HG02642 (cell line): ENCODE measurements around the gene RBL2.
A peak's percentile ranks its signal among the peaks of the same experiment; 100 is the strongest.
"Not testable (repeated sequence)": the region's sequence is repeated elsewhere in the genome, so short reads cannot be mapped to it uniquely, and the experiment has no call there.

Experiments used
- ATAC-seq: cut with Tn5 transposase; IDR thresholded peaks from one replicate; pipeline ENCODE4 v1.9.1; 2021; ENCODE audit warnings: mild to moderate bottlenecking; ENCODE audit not compliant: unreplicated experiment, poor library complexity

Gene RBL2

DNA sequence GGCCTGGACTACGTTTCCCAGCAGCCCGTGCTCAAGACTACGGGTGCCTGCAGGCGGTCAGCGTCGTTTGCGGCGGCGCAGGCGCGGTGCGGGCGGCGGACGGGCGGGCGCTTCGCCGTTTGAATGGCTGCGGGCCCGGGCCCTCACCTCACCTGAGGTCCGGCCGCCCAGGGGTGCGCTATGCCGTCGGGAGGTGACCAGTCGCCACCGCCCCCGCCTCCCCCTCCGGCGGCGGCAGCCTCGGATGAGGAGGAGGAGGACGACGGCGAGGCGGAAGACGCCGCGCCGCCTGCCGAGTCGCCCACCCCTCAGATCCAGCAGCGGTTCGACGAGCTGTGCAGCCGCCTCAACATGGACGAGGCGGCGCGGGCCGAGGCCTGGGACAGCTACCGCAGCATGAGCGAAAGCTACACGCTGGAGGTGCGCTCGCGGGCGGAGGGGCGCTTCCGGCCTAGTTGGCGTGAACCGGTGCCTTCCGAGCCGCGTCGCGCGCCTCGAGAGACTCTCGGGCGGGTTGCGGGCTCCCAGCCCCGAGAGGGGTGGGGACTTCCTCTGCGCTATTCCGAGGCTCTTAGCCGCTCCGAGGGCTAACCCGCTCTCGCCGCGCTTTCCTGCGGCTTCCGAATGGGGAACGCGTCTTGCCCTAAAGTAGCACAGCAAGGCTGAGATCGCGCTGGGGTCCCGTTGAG, at the start of gene RBL2:
TSS of gene RBL2 (plus strand) at position 95 of the 689 bp plus-strand sequence. CDS start at position 181, 86 bp downstream.
- peak; percentile 81 for ATAC-seq

GRCh38 chr16:53384610-53385009, 49.7 kb upstream of the RBL2 start:
- not testable (repeated sequence) for ATAC-seq

DNA sequence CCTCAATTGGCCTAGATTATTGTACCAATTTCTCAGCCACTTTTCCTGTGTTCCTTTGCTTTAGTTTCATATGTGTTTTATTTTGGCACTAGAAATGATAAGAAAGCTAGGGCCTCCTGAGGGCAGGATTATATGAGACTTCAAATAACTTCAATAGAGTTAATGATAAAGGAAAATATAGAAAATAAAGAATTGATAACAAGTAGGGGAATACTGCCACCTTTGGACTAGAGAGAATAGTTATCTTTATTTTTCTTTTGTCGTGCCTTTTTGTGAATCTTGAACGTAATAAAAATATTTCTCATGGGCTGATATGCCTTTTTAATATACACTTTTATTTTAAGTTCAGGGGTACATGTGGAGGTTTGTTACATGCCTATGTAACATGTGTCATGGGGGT, 29.3 kb upstream of the RBL2 start:
- ATAC-seq: no peak

DNA sequence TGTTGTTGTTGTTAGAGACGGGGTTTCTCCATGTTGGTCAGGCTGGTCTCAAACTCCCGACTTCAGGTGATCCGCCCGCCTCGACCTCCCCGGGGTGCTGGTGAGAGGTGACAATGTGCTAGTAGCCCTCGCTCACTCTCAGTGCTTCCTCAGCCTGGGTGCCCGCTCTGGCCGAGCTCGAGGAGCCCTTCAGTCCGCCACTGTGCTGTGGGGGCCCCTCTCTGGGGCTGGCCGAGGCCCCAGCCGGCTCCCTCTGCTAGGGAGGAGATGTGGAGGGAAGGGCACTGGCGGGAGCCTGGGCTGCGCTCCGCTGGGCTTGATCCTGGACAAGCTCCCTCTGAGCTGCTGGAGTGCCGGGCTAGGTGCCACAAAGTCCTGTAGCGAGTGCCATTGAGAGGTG, 21.7 kb upstream of the RBL2 start:
- ATAC-seq: no peak

DNA sequence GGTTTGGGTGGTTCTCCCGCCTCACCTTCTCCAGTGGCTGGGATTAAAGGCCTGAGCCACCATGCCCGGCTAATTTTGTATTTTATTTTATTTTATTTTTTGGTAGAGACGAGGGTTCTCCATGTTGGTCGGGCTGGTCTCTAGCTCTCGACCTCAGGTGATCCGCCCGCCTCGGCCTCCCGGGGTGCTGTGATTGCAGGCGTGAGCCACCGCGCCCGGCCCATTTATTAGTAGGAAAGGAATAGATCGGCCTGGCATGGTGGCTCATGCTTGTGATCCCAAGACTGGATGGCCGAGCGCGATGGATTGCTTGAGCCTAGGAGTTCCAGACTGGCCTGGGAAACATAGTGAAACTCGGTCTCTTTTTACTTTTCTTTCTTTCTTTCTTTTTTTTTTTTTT, 20.4 kb upstream of the RBL2 start:
- ATAC-seq: no peak

DNA sequence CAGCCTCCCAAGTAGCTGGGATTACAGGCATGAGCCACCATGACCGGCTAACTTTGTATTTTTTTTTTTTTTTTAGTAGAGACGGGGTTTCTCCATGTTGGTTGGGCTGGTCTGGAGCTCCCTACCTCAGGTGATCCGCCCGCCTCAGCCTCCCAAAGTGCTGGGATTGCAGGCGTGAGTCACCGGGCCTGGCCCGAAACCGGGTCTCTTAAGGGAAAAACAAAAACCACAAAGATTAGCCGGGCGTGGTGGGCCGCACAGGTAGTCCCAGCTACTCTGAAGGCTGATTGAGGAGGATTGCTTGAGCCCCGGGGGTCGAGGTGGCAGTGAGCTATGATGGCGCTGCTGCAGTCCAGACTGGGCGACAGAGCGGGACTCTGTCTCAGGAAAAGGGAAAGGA, 19.9 kb upstream of the RBL2 start:
- no peak for ATAC-seq

DNA sequence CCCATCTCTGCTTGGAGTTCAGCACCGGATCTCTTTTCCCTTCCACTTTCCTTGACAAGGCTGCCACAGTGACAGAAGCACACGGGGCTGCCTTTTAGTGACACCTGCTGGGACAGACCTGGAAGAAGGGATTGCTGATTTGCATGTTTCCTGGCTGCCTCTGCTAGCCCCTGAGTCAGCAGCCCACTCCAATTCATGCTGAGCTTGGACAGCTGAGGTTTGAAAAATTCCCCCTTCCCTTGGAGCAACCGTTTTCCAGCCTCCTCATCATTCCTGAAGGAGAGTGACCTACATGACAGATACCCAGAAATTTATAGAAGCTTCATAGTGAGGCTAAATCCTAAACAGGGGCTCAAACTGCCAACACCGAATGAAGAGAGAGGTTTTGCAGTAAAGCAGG, 18.8 kb upstream of the RBL2 start:
- no peak for ATAC-seq

DNA sequence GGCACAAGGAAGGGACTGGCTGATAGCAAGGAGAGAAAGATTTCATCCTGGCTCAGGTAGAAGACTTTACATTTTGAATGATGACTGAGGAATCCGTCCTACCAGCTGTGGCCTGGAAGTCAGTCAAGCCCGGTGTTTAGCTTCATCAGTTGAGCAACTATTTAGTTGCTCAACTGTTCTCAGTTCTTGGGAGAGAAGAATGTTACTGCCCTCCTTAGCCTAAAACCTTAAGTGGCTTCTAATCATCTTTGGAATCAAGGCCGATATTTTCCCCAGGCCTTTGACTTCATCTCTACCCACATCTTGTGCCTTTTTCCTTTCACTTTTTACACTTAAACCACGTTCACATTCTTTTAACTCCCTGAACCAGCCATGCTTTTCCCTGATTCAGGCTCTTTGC, 17.3 kb upstream of the RBL2 start:
- ATAC-seq: no peak

GRCh38 chr16:53417976-53418375, 16.3 kb upstream of the RBL2 start:
- no peak for ATAC-seq

- ATAC-seq: not testable (repeated sequence)
Observed at GRCh38 chr16:53419383-53419709, 14.9 kb upstream of the RBL2 start.

GRCh38 chr16:53421248-53421647, 13.0 kb upstream of the RBL2 start:
- no peak for ATAC-seq

DNA sequence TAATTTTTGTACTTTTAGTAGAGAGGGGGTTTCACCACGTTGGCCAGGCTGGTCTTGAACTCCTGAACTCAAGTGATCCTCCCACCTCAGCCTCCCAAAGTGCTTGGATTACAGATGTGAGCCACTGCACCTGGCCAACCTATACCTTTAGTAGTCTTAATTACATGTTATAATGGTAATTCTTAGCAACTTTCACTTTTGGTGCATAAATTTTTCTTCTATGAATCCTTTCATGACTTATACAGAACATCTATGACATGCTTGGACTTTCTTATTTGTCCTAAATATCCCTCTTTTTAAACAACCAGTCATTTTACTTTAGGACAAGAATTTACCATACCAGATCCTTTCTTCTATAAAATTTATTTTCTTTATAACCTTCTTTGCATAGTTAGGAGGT, 10.3 kb upstream of the RBL2 start:
- not testable (repeated sequence) for ATAC-seq

- ATAC-seq: no peak
Observed at GRCh38 chr16:53428681-53429080, 5.6 kb upstream of the RBL2 start.

- no peak for ATAC-seq
Observed at GRCh38 chr16:53429221-53429943, 4.9 kb upstream of the RBL2 start.

GRCh38 chr16:53430363-53430762, 3.9 kb upstream of the RBL2 start:
- ATAC-seq: no peak

DNA sequence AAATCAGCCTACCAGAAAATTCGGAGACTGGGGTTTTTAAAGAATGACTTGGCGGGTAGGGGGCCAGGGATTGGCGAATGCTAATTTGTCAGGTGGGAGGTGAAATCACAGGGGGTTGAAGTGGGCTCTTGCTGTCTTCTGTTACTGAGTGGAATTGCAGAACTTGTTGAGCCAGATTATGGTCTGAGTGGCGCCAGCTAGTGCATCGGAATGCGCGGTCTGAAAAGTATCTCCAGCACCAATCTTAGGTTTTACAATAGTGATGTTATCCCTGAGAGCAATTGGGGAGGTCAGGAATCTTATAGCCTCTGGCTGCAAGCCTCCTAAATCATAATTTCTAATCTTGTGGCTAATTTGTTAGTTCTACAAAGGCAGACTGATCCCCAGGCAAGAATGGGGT, 762 bp upstream of the RBL2 start:
- ATAC-seq: no peak

DNA sequence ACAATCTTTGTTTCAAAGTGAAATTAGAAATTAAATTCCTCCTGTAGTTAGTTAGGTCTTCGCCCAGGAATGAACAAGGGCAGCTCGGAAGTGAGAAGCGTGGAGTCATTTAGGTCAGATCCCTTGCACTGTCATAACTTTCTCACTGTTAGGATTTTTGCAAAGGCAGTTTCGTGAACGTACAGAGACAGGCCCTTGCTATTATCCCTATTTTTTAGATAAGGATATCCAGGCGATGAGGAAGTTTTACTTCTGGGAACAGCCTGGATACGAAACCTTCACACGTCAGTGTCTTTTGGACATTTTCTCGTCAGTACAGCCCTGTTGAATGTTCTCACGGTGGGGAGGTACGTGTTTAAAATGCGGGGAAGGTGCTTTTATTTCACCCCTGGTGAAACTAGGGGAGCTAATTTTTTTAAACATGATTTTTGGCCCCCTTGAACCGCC, 318 bp upstream of the RBL2 start:
- no peak for ATAC-seq

DNA sequence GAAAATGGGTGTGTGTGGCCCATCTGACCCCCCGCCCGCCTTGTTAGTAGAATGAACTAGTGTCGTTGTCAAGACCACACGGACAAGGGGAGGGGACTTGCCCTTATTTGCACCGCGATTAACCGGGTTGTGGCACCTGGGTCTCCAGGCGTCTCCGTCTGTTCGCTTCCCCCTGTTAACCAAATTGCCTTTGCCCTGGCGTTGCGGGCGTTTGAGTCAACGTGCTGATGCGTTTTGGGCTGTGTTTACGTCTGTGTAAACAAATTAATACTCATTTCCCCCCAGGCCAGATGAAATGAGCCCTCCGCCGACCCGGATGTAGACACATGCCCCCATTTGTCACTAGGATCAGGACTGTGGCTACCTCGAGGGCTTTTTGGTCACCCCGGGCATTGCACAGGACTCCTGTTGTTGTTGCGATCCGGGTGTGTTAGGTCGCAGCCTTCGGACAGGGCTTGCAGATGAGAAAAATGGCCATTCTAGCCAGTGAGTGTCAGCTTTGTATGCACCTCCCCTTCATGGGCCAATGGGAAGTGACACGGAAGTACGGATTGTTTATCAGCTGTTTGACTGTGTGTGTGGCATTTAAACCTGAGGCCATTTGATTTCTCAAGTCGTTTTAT, 906 bp downstream of the RBL2 start:
- peak; percentile 84 for ATAC-seq

DNA sequence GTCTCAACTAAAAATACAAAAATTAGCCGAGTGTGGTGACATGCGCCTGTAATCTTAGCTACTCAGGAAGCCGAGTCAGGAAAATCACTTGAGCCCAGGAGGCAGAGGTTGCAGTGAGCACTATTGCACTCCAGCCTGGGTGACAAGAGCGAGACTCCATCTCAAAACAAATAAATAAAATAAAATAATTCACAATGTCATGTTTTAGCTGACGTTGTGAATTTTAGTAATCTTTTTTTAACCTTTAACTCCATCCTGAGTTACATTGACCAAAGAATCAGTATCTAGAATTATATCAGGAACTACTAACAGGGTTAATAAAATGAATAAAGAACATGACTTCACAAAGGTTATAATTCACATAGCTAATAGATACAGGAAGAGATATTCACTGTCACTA, 5.9 kb downstream of the RBL2 start:
- ATAC-seq: no peak

DNA sequence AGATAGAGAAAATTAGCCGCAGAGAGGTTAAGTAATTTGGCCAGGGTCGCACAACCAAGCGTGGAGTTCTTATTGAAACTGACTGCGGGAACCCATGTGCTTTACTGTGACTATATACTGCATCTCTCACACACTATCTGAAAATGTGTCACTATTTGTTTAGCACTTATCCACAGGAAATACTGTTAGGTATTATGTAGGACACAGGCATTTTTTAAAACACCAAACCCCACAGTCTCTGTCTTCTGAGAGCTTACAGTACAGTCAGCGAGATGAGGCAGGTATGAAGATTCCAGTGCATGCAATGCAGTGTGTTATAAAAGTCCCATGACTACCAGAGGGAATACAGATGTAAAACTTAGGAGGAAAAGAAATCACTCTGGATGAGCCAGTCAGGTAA, 11.3 kb downstream of the RBL2 start:
- no peak for ATAC-seq

GRCh38 chr16:53446090-53446489, 11.8 kb downstream of the RBL2 start:
- ATAC-seq: no peak
